NCI-H1694 treated with DMSO at 0.1 percent for 48 hours (cell line): ENCODE data around the gene COMMD1.
"Not testable (repeated sequence)": the region's sequence is repeated elsewhere in the genome, so short reads cannot be mapped to it uniquely, and the experiment has no call there.

Experiments
- DNase-seq: peaks from one replicate; lab custom pipeline; 2025; lab: John Stamatoyannopoulos, UW

The COMMD1 gene

DNA sequence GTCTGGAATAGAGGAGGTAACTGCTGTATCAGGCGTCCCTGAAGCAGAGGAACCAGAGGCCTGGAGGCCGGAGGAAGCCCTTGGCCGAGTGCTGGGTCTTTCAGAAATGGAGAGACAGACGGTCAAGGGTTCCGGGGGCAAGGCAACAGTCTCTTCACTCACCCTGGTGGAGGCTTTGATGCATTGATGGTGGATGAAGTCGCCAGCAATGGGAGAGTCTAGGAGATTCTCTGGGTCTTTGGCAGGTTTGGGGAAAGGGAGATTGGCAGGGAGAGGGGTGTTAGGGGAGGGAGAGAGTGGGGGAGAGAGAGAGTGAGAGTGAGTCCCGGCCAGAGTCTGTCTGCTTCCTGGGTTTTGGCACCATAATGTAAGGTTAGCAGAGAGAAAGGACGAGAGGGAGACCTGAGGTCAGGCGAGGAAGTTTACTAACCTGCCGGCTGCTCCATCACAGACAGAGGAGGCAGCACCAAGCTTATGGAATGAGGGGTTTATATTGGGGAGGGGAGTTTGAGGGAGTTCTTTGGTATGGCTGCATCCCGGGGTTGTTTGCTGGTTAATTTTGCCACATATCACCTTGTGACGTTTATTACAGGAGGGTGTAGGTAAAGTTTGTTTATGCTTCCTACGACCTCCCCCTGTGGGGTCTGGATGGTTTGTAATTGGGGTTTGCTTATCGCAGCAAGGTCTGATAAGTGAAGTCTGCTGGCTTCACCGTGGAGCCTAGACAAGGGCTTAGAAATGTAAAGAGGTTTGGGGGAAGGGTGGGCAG, 19.6 kb downstream of the COMMD1 start:
- no peak for DNase-seq

DNA sequence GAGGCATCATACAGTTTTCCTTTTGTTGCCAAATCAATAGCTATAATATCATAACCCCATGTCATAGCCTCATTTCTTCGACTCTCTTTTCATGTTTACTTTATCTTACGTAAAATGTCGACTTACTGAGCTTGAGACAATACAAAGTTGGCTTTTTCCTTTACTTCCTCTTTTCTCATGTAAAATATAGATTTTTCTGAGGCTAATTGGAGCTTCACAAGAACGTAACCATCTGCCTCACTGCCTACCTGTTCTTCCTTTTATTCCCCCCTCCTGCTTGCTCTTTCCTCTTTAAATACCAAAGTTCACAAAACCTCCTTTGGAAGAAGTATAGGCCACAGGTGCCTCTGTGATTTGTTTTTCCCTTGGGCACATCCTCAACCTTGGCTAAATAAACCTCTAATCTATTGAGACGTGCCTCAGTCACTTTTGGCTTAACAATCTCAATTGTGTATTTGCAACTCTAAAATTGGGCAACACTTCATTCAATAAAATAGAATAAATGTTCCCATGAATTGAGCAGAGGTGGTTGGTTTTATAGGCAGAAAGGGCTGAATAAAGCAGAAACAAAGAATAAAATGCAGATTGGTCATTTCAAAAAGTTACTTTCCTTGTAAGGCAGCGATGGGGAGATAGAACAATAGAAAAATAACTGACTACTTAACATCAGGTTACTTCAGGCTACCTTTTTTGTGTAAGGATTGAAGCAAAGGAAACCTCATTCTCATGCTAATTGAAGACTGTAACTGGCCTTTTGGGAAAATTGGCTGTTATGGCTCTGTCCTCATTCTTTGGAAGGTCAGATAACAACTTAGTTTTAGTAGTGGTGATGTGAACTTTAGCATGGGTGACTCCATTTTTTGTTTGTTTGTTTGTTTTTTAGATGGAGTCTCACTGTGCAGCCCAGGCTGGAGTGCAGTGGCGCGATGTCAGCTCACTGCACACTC, 21.3 kb downstream of the COMMD1 start:
- DNase-seq = no peak

DNA sequence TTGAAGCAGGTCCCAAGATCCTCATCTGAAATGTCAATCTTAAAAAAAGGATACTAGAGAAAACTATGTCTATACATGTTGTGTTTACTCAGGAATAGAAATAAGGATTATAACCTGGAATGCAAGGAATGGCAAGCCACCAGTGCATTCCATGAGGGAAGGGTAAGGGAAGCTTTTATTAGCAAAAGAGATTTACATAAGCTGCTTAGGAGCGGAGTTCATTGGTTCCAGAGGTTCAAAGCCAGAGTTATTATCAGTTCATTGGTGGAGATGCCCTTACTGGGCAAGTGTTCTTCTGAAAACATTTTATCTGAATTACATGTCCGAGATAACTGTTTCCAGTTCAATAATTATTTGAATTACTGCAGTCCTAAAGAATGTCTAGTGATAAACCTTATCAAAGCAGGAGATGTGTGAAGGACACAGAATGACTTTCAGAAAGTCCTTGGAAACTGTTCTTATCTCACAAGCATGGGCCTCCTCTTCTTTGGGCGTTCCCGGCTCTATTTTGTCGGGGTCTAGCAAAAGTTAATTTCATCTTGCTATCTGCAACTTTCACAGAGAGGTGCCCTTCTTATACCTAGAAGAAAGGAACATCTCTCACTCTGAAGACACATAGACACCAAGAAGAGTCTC, 23.5 kb downstream of the COMMD1 start:
- no peak for DNase-seq

DNA sequence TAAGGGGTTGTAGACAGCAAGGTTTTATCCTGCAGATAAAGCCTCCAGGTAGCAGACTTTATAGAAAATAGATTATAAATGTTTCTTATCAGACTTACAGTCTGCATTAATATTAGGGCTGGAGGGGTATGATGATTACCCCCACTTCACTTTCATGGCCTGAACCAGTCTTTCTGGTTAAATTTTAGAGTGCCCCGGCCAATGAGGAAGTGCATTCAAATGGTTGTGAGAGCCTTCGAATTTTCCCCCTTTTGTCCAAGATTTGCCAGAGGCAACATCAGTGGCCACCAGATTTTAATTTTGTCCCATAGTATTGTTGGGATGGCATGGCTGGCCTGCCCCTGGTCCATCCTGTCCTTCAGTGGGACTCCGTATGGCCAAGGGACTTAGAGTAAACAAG, 31.6 kb downstream of the COMMD1 start:
- DNase-seq = no peak

DNA sequence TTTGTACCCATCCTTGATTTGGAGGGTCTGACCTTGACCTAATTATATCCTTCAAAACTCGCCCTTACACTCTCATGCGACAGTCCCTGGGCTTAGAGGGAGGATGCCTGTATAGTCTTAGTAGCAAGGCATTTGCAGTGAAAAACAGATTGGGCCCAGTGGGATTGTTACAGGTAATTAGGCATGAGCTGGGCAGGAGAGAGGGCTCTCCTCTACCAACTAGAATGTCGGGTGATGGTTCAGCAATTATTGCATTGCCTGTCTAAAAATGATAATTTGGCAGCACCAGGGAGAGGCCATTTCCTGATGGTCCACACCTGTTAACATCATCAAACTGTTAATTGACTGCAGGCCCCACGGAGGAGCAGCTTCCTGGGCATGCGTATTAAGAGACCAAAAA, 32.4 kb downstream of the COMMD1 start:
- DNase-seq = no peak

DNA sequence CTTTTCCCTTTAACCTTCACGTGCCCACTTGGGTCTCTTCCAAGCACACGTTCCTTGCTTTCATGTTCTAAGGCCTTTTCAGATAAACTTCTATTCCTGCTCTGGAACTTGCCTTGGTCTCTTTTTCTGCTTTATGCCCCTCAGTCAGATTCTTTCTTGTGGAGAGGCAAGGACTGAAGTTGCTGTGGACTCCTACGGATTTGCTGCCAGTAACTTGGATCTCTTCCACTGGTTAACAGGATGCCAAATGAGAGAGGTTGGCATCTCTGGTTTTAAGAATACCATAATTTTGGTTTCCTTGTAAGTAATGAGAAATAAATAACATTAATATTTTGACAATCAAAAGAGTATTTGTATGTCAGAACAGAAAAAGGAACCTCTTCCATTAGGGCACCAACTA, 33.0 kb downstream of the COMMD1 start:
- no peak for DNase-seq

DNA sequence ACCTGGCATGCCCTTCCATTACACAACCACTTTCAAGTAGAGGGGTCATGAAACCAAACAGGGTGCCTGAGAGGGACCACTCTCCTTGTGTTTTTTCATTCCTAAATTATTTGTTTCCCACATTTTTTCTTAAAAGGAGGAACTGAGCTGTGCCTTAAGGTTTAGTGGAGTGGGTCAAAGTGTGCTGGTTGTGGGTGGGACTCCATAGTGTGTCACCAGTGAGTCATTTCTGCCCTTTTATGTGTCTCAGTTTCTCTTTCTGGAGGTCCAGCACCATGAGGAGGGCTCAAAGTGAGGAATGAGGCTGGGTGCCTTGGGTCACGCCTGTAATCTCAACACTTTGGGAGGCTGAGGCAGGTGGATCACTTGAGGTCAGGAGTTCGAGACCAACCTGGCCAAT, 37.8 kb downstream of the COMMD1 start:
- DNase-seq = no peak

DNA sequence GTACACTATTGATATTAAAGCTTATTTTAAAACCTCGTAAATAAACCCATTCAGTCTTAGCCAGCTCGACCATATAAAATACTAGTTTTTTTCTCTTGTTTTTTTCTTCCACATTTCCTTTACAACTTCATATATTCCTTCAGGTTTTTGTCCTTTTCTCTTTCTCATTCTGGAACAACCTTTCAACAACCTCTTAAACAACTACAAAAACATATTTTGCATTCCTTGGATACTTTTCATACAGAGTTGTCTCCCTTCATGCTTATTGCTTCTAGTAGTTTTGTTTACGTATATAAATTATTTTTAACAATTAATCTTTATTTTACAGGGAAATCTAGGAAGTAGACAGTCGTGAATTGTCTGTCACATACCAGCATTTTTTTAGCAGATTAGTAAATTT, 41.2 kb downstream of the COMMD1 start:
- DNase-seq = no peak

DNA sequence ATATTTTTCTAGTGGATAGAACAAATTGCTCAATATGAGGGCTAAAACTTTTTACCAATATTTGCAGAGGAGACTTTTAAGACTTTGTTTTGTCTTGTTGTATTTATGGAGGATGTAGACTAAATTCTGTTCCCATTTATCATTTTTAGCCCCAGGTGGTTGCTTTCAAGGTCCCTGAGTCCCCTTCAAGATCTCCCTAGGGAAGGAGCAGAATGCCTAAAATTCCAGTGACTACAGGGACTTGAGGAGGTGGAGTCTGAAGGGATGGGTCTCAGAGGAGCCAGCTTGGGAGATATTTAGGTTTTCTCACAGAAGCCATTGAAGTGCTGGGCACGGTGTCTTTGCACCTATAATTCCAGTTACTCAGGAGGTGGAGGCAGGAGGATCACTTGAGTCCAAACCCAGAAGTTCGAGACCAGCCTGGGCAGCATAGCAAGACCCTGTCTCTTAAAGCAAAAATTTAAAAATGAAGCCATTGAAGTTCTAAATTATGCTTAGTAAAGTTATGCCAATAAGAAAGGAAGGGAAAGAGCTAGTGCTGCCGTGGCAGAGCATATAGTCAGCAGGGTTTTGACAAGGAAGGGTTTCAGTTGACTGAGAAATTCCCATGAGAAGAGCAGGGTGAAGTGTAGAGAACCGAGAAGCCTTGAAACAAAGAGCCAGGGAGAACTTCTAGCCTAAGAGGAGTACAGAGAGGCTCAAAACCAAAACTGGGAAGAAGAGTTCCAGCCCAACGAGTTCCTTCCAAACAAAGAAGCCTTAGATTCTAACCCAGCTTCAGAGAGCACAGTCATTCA, 43.4 kb downstream of the COMMD1 start:
- no peak for DNase-seq

DNA sequence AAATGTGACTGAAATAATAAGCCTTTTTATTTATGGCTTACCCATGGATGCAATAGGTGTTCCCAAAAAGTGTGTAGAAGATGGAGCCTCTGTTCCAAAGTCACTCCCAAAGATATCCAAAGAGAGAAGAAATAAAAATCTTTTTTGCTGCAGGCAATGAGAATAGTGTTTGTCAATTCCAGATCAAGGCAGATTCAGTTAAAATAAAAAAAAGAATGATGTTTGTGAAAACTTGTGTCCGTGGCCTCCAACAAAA, 43.9 kb downstream of the COMMD1 start:
- DNase-seq = no peak

DNA sequence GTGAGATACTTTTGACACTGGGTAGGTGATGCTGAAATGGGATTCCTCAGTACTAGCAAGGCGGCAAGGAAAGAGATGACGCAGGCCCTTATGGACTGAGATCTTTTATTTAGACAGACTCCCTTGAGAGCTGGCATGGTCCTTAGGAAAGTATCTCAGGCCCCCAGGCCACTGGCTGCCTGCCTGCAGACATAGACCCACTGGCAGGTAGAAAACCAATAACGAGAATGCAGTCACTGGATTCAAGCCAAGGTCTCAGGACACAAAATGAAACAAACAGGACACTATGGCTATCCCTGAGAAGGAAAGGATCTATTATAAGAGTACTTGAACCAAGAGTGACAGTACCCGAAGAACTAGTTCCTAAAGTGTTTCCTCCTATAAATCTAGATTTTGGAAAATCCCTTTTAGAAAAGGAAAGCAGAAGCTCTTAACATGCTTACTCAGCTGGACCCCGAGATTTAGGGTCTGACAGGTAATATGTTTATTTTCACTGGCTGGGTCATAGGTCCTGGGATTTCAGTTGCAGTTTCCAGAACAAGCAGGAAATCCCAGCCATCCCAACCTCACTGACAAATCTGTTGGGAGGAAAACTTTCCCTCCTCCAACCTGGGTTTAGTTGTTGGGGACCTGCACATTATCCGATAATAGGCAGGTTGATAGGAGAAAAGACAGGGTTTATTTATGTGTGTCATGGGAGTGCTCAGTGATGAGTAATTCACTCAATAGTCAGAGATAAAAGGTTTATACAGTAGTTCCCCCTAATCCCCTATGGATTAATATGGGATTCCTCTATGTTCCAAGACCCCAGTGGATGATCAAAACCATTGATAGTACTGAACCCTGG, 44.5 kb downstream of the COMMD1 start:
- no peak for DNase-seq

DNA sequence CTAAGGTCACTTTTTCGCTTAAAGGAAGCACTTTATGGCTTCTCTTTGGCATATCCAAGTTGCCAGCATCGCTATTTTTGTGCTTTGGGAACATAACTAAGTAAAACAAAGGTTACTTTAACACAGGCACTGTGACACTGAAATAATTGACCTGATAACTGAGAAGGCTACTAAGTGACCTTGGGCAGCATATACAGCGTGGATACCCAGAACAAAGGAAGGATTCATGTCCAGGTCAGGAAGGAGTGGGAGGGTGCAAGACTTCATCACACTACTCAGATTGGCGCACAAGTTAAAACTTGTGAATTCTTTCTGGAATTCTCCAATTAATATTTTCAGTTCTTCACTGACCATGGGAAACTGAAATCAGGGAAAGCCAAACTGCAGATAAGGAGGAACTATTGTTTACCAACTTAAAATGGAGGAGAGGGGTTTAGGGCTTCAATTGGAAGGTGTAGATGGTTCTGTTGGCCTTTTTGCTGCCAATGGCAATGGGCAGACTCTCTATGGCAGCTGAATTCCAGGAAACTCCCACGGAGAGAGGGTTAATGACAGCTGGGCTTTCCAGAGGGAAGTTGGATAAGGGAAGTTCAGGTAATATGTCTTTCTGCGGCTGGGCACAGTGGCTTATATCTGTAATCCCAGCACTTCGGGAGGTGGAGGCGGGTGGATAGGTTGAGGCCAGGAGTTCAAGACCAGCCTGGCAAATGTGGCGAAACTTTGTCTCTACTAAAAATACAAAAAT, 45.3 kb downstream of the COMMD1 start:
- no peak for DNase-seq

DNA sequence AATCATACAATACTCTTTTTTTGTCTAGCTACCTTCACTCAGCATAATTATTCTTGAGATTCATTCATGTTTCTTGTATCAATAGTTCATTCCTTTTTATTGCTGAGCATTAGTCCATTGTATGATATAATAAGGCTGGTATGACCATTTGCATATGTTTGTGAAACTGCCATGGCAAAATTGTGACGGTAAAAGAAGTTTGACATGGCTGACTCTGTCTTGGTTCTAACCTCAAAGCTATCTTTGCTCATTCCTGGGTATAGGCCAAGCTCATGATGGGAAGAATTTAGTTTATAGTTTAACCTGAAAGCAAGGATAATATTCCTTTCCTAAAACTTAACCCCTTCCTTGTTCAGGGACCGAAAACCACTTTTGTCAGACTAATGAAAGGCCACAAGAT, 46.4 kb downstream of the COMMD1 start:
- no peak for DNase-seq

DNA sequence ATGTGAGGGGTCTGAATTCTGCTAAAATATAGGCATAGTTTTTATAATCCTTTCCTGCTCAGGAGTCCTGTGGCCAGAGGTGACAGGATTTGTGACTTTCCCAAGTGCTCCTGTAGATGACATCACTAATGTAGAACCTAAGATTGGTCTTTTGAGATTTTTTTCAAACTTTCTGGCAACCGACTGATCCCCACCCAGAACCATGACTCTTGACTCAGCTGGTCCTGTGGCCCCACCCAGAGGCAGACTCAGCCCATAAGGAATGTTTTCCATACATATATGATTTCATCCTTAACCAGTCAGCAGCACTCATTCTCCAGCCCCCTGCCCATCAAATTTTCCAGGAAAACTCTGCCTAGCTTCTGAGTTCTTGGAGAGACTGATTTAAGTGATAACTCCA, 46.8 kb downstream of the COMMD1 start:
- no peak for DNase-seq

DNA sequence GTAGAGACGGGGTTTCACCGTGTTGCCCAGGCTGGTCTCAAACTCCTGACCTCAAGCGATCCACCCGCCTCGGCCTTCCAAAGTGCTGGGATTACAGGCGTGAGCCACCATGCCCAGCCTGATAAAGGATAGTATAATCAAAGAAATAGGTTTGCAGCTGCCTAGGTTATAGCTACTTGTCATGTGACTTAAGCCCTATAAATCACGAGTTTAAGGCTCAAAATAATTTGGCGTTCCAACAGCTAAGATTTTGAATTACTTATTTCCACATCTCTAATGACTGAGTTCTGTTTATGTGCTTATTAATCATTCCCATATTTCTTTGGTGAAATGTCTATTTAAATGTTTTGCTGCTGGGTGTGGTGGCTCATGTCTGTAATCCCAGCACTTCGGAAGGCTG, 49.4 kb downstream of the COMMD1 start:
- not testable (repeated sequence) for DNase-seq

DNA sequence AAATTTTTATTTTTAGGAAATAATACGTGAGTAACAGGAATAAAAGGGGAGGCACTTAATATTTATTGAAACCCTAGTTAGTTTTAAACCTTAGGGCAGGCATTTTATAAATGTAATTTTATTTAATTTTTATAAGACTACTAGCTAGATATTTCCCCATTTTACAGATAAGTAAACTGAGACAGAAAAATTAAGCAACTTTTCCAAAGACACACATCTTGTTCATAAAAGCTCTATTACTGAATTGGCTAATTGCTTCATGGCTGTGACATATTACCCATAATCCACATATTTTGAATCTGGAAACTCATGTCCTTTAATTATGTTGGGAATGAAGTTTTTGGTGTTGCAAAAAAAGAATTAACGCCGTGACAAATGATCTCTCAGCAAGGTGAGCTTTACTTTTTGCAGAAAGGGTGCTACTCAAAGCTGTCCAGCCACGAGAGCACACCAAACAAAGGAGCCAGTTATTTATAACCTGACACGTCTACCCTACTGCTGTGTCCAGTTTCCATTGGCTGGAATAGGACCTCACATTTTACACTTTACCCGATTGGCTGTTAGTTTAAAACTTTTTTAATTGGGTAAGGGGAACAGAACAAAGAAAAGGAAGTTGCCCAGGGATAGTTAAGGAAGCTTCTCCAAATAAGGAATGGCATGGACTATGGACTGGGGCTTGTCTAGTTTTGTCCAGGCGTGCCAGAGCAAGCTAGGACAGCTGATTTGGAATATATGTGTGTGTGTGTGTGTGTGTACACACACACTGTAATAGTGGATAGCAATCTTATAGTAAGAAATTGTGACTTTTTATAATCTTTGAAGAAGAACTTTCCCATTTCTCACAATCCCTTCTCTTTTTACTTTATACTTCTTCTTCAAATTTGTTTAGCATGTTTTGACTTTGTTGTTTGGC, 54.2 kb downstream of the COMMD1 start:
- DNase-seq = no peak

DNA sequence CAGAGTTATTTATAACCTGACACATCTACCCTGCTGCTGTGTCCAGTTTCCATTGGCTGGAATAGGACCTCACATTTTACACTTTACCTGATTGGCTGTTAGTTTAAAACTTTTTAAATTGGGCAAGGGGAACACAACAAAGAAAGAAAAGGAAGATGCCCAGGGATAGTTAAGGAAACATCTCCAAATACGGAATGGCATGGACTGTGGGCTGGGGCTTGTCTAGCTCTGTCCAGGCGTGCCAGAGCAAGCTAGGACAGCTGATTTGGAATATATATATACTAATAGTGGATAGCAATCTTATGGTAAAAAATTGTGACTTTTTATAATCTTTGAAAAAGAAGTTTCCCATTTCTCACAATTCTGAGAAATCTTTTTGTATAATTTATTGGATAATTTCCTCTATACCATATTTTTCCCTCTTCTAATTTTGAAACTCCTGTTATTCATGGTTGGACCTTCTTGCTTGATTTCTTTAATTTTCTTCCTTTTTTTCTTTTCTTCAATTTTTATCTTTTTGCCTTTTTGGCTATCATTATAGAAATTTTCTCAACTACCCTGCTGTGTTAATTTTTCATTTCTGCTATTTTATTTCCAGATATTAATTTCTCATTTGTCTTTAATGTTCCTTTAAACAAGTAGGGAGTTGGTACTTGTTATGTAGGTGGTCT, 55.9 kb downstream of the COMMD1 start:
- no peak for DNase-seq

DNA sequence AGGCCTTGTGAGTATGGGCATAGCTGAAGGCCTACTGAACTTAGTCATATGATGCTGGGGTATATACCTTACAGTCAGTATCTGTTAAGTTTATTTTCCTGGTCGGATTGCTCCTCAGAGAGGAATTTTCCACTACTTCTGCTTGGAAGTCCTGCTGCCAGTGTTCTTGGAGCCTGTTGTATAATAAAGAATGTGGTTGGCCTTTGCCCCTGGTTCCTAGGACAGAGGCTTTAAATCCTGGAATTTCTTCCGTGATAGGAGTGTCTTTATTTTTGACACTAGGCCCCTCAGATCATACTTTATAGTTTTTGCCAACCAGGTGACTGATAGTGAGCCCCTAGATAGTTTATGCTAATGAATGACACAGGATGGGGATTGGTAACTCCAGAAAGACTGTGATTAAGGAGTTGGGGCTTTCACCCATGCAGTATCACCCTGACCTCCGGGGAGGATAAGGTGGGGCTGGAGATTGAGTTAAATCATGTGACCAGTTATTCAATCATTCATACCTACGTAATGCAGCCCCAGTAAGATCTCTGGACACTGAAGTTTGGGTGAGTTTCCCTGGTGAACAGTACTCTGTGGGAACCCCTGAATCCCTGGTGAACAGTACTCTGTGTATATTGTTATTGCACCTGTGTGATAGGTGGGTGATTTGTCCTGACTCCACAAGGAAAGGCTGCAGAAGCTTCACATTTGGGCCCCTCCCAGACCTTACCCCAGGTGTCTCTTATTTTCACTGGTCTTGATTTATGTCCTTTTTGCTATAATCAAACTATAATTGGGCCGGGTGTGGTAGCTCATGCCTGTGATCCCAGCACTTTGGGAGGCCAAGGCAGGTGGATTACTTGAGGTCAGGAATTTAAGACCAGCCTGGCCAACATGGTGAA, 56.9 kb downstream of the COMMD1 start:
- DNase-seq = no peak
